Endometrium (tissue), 2 donors: ENCODE results near the gene H1-8.
"Not testable (repeated sequence)": the region's sequence is repeated elsewhere in the genome, so short reads cannot be mapped to it uniquely, and the experiment has no call there.

Experiments
- FAIRE-seq: peaks from 2 replicates; lab custom pipeline; 2012; peaks lifted over from hg19 to GRCh38; lab: Jason Lieb, UNC
- donor health status: control.
- donor health status: control.

H1-8 gene

GRCh38 chr3:129533406-129533805 lies 9.6 kb upstream of the H1-8 start:
- no peak for FAIRE-seq

GRCh38 chr3:129534428-129535027 lies 8.4 kb upstream of the H1-8 start:
- FAIRE-seq, result no peak

- no peak for FAIRE-seq
Observed at GRCh38 chr3:129535075-129535474, 7.9 kb upstream of the H1-8 start.

GRCh38 chr3:129536374-129536667 lies 6.7 kb upstream of the H1-8 start:
- FAIRE-seq, result no peak

- no peak for FAIRE-seq
Observed at GRCh38 chr3:129536804-129537203, 6.2 kb upstream of the H1-8 start.

GRCh38 chr3:129539206-129539605 lies 3.8 kb upstream of the H1-8 start:
- no peak for FAIRE-seq

GRCh38 chr3:129540776-129541516 lies 2.0 kb upstream of the H1-8 start:
- FAIRE-seq, result no peak

- FAIRE-seq, result no peak
Observed at GRCh38 chr3:129542747-129543146, 228 bp upstream of the H1-8 start.

GRCh38 chr3:129543999-129544398 lies 1.0 kb downstream of the H1-8 start:
- no peak for FAIRE-seq

- FAIRE-seq, result not testable (repeated sequence)
Observed at GRCh38 chr3:129545951-129546350, 3.0 kb downstream of the H1-8 start.

- no peak for FAIRE-seq
Observed at GRCh38 chr3:129547241-129547640, 4.3 kb downstream of the H1-8 start.

GRCh38 chr3:129548104-129548965 lies 5.4 kb downstream of the H1-8 start:
- no peak for FAIRE-seq

GRCh38 chr3:129549006-129549800 lies 6.2 kb downstream of the H1-8 start:
- no peak for FAIRE-seq

- FAIRE-seq, result no peak
Observed at GRCh38 chr3:129549805-129550204, 6.8 kb downstream of the H1-8 start.

- no peak for FAIRE-seq
Observed at GRCh38 chr3:129552287-129553050, 9.5 kb downstream of the H1-8 start.

GRCh38 chr3:129553171-129553570 lies 10.2 kb downstream of the H1-8 start:
- no peak for FAIRE-seq

- no peak for FAIRE-seq
Observed at GRCh38 chr3:129553719-129554118, 10.7 kb downstream of the H1-8 start.

- no peak for FAIRE-seq
Observed at GRCh38 chr3:129554356-129555152, 11.6 kb downstream of the H1-8 start.

- FAIRE-seq, result no peak
Observed at GRCh38 chr3:129555153-129555550, 12.2 kb downstream of the H1-8 start.

- no peak for FAIRE-seq
Observed at GRCh38 chr3:129555616-129556357, 12.8 kb downstream of the H1-8 start.
